Measurements from ENCODE around the gene NRIP2. TPM values are rescaled to one million over a fixed set of nuclear protein-coding genes. Genes with fewer than 3 reads are reported as not detected.
A peak's percentile ranks its signal among the peaks of the same experiment; 100 is the strongest.

Gene NRIP2
- total RNA-seq, 1 experiment from 2014 or later: not detected

DNA sequence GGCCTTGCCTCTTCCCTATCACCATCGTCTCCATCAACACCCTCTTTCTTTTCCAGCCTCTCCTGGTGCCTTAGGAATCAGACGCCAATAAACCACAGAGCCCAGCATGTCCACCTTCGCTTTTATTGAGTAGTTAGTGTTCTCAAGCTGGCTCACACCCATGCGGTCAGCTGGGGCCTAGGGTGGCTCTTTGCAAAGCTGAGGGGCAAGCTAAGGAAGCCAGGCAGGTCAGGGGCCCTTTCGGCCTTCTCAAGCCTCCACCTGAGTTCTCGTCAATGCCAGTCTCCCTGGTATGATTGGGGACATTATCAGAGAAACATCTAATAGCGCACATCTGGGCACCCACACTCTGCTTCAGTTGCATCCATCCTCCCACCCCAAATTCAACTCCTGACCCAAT lies 22.7 kb upstream of the NRIP2 start:
- Histone ChIP-seq H3K27ac (ENCODE audit: low read length) (no peak overlapping the region), H3K27me3 (ENCODE audit: control insufficient read depth, insufficient read depth, low read length) (no peaks in the 10 kb centered on the region), H3K9me3 (ENCODE audit: control insufficient read depth, insufficient read depth, low read depth, low read length) (no peaks in the 10 kb centered on the region), H3K4me1 (ENCODE audit: control insufficient read depth, insufficient read depth, low read length) (no peaks in the 10 kb centered on the region), H3K36me3 (ENCODE audit: control insufficient read depth, insufficient read depth, low read length) (no peaks in the 10 kb centered on the region; the same call in none of the 2 replicates), H3K4me3 (ENCODE audit: low read depth in 2 of 2, low read length in 2 of 2) (no peak overlapping the region)
- no peak for TF ChIP-seq TCF7L2 (IDR thresholded peaks at IDR 0.05; ENCODE audit: low read depth, low read length)
- no peak for TF ChIP-seq POLR2AphosphoS5 (IDR thresholded peaks at IDR 0.05; ENCODE audit: low read depth, low read length)
- no peak for TF ChIP-seq SIN3A (IDR thresholded peaks at IDR 0.05; ENCODE audit: borderline replicate concordance, insufficient read depth, low read depth, low read length)
- TF ChIP-seq, protein P1, sequence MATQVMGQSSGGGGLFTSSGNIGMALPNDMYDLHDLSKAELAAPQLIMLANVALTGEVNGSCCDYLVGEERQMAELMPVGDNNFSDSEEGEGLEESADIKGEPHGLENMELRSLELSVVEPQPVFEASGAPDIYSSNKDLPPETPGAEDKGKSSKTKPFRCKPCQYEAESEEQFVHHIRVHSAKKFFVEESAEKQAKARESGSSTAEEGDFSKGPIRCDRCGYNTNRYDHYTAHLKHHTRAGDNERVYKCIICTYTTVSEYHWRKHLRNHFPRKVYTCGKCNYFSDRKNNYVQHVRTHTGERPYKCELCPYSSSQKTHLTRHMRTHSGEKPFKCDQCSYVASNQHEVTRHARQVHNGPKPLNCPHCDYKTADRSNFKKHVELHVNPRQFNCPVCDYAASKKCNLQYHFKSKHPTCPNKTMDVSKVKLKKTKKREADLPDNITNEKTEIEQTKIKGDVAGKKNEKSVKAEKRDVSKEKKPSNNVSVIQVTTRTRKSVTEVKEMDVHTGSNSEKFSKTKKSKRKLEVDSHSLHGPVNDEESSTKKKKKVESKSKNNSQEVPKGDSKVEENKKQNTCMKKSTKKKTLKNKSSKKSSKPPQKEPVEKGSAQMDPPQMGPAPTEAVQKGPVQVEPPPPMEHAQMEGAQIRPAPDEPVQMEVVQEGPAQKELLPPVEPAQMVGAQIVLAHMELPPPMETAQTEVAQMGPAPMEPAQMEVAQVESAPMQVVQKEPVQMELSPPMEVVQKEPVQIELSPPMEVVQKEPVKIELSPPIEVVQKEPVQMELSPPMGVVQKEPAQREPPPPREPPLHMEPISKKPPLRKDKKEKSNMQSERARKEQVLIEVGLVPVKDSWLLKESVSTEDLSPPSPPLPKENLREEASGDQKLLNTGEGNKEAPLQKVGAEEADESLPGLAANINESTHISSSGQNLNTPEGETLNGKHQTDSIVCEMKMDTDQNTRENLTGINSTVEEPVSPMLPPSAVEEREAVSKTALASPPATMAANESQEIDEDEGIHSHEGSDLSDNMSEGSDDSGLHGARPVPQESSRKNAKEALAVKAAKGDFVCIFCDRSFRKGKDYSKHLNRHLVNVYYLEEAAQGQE (IDR thresholded peaks at IDR 0.05; ENCODE audit: insufficient read depth in 1 of 2, low read depth in 2 of 2, low read length in 1 of 2): no peak
- TF ChIP-seq, protein P2, sequence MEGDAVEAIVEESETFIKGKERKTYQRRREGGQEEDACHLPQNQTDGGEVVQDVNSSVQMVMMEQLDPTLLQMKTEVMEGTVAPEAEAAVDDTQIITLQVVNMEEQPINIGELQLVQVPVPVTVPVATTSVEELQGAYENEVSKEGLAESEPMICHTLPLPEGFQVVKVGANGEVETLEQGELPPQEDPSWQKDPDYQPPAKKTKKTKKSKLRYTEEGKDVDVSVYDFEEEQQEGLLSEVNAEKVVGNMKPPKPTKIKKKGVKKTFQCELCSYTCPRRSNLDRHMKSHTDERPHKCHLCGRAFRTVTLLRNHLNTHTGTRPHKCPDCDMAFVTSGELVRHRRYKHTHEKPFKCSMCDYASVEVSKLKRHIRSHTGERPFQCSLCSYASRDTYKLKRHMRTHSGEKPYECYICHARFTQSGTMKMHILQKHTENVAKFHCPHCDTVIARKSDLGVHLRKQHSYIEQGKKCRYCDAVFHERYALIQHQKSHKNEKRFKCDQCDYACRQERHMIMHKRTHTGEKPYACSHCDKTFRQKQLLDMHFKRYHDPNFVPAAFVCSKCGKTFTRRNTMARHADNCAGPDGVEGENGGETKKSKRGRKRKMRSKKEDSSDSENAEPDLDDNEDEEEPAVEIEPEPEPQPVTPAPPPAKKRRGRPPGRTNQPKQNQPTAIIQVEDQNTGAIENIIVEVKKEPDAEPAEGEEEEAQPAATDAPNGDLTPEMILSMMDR (IDR thresholded peaks at IDR 0.05): no peak
- CTCF ChIA-PET: no interaction called here
- DNase-seq (ENCODE audit: low read depth, low spot score) (no peak), ATAC-seq (peak; percentile 18; the same call in 1 of the 2 replicates)
- in situ Hi-C loops (cut with HindIII; ENCODE audit: low pct_unique_long_range_greater_than_20kb, low sequenced_read_pairs): no loop called here
- BruUV-seq (replicated peaks): no TSS peak
- intact Hi-C loops (cut with micrococcal nuclease; ENCODE audit: unreplicated experiment): no loop called here
- POLR2A ChIA-PET: no interaction called here

DNA sequence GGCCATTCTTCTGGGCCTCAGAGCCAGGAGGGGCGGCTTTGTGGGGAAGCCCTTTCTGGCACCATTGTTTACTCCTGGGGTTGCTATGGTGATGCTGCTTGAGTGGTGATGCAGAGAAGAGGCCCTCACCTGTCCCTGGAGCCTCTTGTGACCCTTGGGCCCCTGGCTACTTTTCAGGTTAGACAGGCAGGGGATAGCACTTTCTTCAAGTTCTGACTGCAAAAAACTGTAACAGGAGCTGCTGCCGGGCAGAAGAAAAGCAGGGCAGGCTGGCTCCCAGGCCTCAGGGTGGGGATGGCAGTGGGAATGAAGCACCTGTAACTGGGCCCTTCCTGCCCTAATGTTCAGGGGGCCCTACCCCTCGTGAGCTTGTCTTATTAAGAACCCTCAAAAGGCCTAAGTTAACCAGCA lies 22.2 kb upstream of the NRIP2 start, which contains the start of gene TEX52:
Gene TEX52 (minus strand): TSS at position 19 of the 411 bp plus-strand sequence. CDS start 13 bp downstream, at position 6.
- TF ChIP-seq TCF7L2 (IDR thresholded peaks at IDR 0.05; ENCODE audit: low read depth, low read length) (no peak), SIN3A (IDR thresholded peaks at IDR 0.05; ENCODE audit: borderline replicate concordance, insufficient read depth, low read depth, low read length) (no peak), POLR2AphosphoS5 (IDR thresholded peaks at IDR 0.05; ENCODE audit: low read depth, low read length) (0 out of 2 replicates have a peak, but pooled peaks have one; percentile 21)
- TF ChIP-seq, protein P2 (IDR thresholded peaks at IDR 0.05): no peak
- TF ChIP-seq, protein P1 (IDR thresholded peaks at IDR 0.05; ENCODE audit: insufficient read depth in 1 of 2, low read depth in 2 of 2, low read length in 1 of 2): no peak
- ChIA-PET CTCF (interaction anchor here (0.5 to 0.6 kb wide), 2 partner anchors 17 to 29 kb away, joined by 5 to 14 read pairs; no protein-coding TSS in a partner anchor), POLR2A (no interaction called here)
- Histone ChIP-seq H3K27me3 (ENCODE audit: control insufficient read depth, insufficient read depth, low read length) (no peaks in the 10 kb centered on the region), H3K27ac (ENCODE audit: low read length) (no peak within 1 kb of the TSS), H3K9me3 (ENCODE audit: control insufficient read depth, insufficient read depth, low read depth, low read length) (no peaks in the 10 kb centered on the region), H3K4me1 (ENCODE audit: control insufficient read depth, insufficient read depth, low read length) (no peaks in the 10 kb centered on the region), H3K36me3 (ENCODE audit: control insufficient read depth, insufficient read depth, low read length) (no peaks in the 10 kb centered on the region; the same call in none of the 2 replicates), H3K4me3 (ENCODE audit: low read depth in 2 of 2, low read length in 2 of 2) (no peak within 1 kb of the TSS)
- in situ Hi-C loops (cut with HindIII; ENCODE audit: low pct_unique_long_range_greater_than_20kb, low sequenced_read_pairs): no loop called here
- intact Hi-C loops (cut with micrococcal nuclease; ENCODE audit: unreplicated experiment): no loop called here
- BruUV-seq (replicated peaks): no TSS peak
- DNase-seq (ENCODE audit: low read depth, low spot score) (no peak), ATAC-seq (peak; percentile 36)

Measured in Panc1 (cell line).